Activated effector memory CD4-positive, alpha-beta T cell treated with anti-CD3 and anti-CD28 coated beads, Interleukin-2, amount 50 U/mL, for 16 hours (primary cell): ENCODE results near the gene BTBD19.
"Not testable (repeated sequence)": the region's sequence is repeated elsewhere in the genome, so short reads cannot be mapped to it uniquely, and the experiment has no call there.

Experiments used
- DNase-seq: peaks from one replicate; pipeline ENCODE4 v3.0.0-alpha.2; 2020

The BTBD19 gene

GRCh38 chr1:44829506-44830384 lies 21.4 kb downstream of the BTBD19 start:
- DNase-seq = no peak

GRCh38 chr1:44830900-44831304 lies 22.6 kb downstream of the BTBD19 start:
- no peak for DNase-seq

GRCh38 chr1:44831516-44831915 lies 23.2 kb downstream of the BTBD19 start:
- no peak for DNase-seq

GRCh38 chr1:44832056-44832705 lies 23.9 kb downstream of the BTBD19 start:
- DNase-seq = no peak

- DNase-seq = no peak
Observed at GRCh38 chr1:44834328-44834727, 26.0 kb downstream of the BTBD19 start.

- peak; percentile 93 for DNase-seq
Observed at GRCh38 chr1:44835738-44836675, 27.7 kb downstream of the BTBD19 start.

- not testable (repeated sequence) for DNase-seq
Observed at GRCh38 chr1:44838294-44838693, 30.0 kb downstream of the BTBD19 start.

- no peak for DNase-seq
Observed at GRCh38 chr1:44839576-44839975, 31.3 kb downstream of the BTBD19 start.

- DNase-seq = no peak
Observed at GRCh38 chr1:44842486-44842861, 34.2 kb downstream of the BTBD19 start.

GRCh38 chr1:44842862-44843655 lies 34.7 kb downstream of the BTBD19 start, which contains the start of gene PTCH2:
TSS of gene PTCH2 (minus strand) at chr1:44843253. CDS start at chr1:44842932, 321 bp downstream.
- peak; percentile 68 for DNase-seq

- DNase-seq = no peak
Observed at GRCh38 chr1:44846985-44847384, 38.7 kb downstream of the BTBD19 start.

- no peak for DNase-seq
Observed at GRCh38 chr1:44847845-44848244, 39.5 kb downstream of the BTBD19 start.

GRCh38 chr1:44848456-44849181 lies 40.3 kb downstream of the BTBD19 start:
- DNase-seq = no peak

- DNase-seq = no peak
Observed at GRCh38 chr1:44849575-44850132, 41.3 kb downstream of the BTBD19 start.

GRCh38 chr1:44851308-44851707 lies 43.0 kb downstream of the BTBD19 start:
- DNase-seq = no peak

GRCh38 chr1:44853201-44853600 lies 44.9 kb downstream of the BTBD19 start:
- no peak for DNase-seq

GRCh38 chr1:44854970-44855369 lies 46.6 kb downstream of the BTBD19 start:
- DNase-seq = no peak

GRCh38 chr1:44855742-44856141 lies 47.4 kb downstream of the BTBD19 start:
- DNase-seq = no peak

GRCh38 chr1:44857446-44857845 lies 49.1 kb downstream of the BTBD19 start:
- DNase-seq = no peak

GRCh38 chr1:44860331-44860730 lies 52.0 kb downstream of the BTBD19 start:
- no peak for DNase-seq

- DNase-seq = no peak
Observed at GRCh38 chr1:44860891-44861425, 52.6 kb downstream of the BTBD19 start.
